B cell (primary cell): ENCODE measurements around the gene TYW1. TPM values are rescaled to one million over a fixed set of nuclear protein-coding genes. Genes with fewer than 3 reads are reported as not detected.
"Not testable (repeated sequence)": the region's sequence is repeated elsewhere in the genome, so short reads cannot be mapped to it uniquely, and the experiment has no call there.

ENCODE experiments used
- ATAC-seq: fragments of 200-7000 bp; cut with Tn5 transposase; one replicate; pipeline ENCODE4 v1.10.0; 2021; ENCODE audit warnings: low read depth, mild to moderate bottlenecking, moderate number of reproducible peaks, moderate library complexity
- CTCF ChIA-PET: fragments of 350-600 bp; sonication (Branson Sonifier 250); formaldehyde crosslinking; loops from one replicate; lab custom pipeline; 2021; ENCODE audit warnings: antibody characterized with exemption, inconsistent platforms; lab: Charles Lee
- POLR2A ChIA-PET: fragments of 350-600 bp; sonication (Branson Sonifier 250); formaldehyde crosslinking; loops from one replicate; lab custom pipeline; 2021; ENCODE audit warnings: antibody characterized with exemption; lab: Charles Lee
- DNase-seq: peaks from one replicate; pipeline ENCODE4 v3.0.0; 2013
- H2AFZ ChIP-seq: 2 replicates; pipeline ENCODE4 v1.6.1; 2012; ENCODE audit warnings: mild to moderate bottlenecking, low read depth, low read length; ENCODE audit not compliant: insufficient read depth, poor library complexity, severe bottlenecking
- H3K27ac ChIP-seq, 2 donors: 1 replicate in 1 of 2; 2 replicates in 1 of 2; pipeline ENCODE4 v1.5.1; 2012 to 2013; ENCODE audit warnings: low read length in 2 of 2, mild to moderate bottlenecking in 2 of 2, moderate library complexity in 1 of 2
- H3K27me3 ChIP-seq, 4 experiments: fragments of 200-600 bp in 1 of 4; sonication (generic) in 1 of 4; replicated peaks in 1 of 4; 1 replicate in 2 of 4; 2 replicates in 2 of 4; pipeline versions ENCODE4 v1.6.1 to v1.7.0; 2013 to 2016; ENCODE audit warnings: low read length in 3 of 4, mild to moderate bottlenecking in 2 of 4, mixed read lengths in 1 of 4, moderate library complexity in 1 of 4; ENCODE audit not compliant: insufficient read depth in 4 of 4, control insufficient read depth in 3 of 4; ENCODE audit errors: control extremely low read depth in 1 of 4
- H3K36me3 ChIP-seq, 2 experiments: replicated peaks in 1 of 2; 1 replicate in 1 of 2; 2 replicates in 1 of 2; pipeline versions ENCODE4 v1.6.1 to v1.7.1; 2013; ENCODE audit warnings: low read length in 1 of 2; ENCODE audit not compliant: insufficient read depth in 2 of 2, control insufficient read depth in 1 of 2; ENCODE audit errors: control extremely low read depth in 1 of 2, extremely low read depth in 1 of 2
- H3K4me1 ChIP-seq, 2 donors: fragments of 200-600 bp in 1 of 2; sonication (generic) in 1 of 2; 1 replicate in 1 of 2; 2 replicates in 1 of 2; pipeline versions ENCODE4 v1.5.1 to v1.6.1; 2013 to 2017; ENCODE audit warnings: low read length in 2 of 2; ENCODE audit not compliant: control insufficient read depth in 2 of 2, insufficient read depth in 2 of 2
- H3K4me2 ChIP-seq: replicated peaks from 2 replicates; pipeline ENCODE3; 2012; ENCODE audit warnings: mild to moderate bottlenecking, low read depth, low read length; ENCODE audit not compliant: poor library complexity, severe bottlenecking
- H3K4me3 ChIP-seq, 5 experiments: fragments of 200-600 bp in 1 of 5; sonication (generic) in 1 of 5; 1 replicate in 3 of 5; 2 replicates in 2 of 5; pipeline versions ENCODE4 v1.5.1 to v1.7.0; 2011 to 2016; ENCODE audit warnings: low read length in 4 of 5, mild to moderate bottlenecking in 4 of 5, low read depth in 2 of 5, control low read depth in 1 of 5, moderate library complexity in 1 of 5; ENCODE audit not compliant: insufficient read depth in 1 of 5; ENCODE audit errors: control extremely low read depth in 1 of 5, extremely low read depth in 1 of 5
- H3K79me2 ChIP-seq: fragments of 200-600 bp; sonication (generic); one replicate; pipeline ENCODE4 v1.6.0; 2016; ENCODE audit warnings: low read length; ENCODE audit not compliant: control insufficient read depth, insufficient read depth
- H3K9ac ChIP-seq: fragments of 200-600 bp; sonication (generic); 2 replicates; pipeline ENCODE4 v1.6.1; 2017; ENCODE audit warnings: mild to moderate bottlenecking, low read length, moderate library complexity
- H3K9me3 ChIP-seq, 3 donors: one replicate each; pipeline versions ENCODE4 v1.6.1 to v1.7.1; 2013; ENCODE audit warnings: low read length in 2 of 3; ENCODE audit not compliant: control insufficient read depth in 2 of 3, insufficient read depth in 1 of 3; ENCODE audit errors: control extremely low read depth in 1 of 3
- H4K20me1 ChIP-seq: 2 replicates; pipeline ENCODE4 v1.6.0; 2012; ENCODE audit warnings: mild to moderate bottlenecking, low read length; ENCODE audit not compliant: insufficient read depth, control insufficient read depth, poor library complexity, severe bottlenecking
- H3K27ac Mint-ChIP-seq: one replicate; pipeline ENCODE4 v1.8.0; 2021; ENCODE audit warnings: mixed read lengths
- H3K27me3 Mint-ChIP-seq: one replicate; pipeline ENCODE4 v1.8.0; 2021; ENCODE audit warnings: mixed read lengths
- H3K4me1 Mint-ChIP-seq: one replicate; pipeline ENCODE4 v1.8.0; 2021; ENCODE audit warnings: mixed read lengths
- H3K4me3 Mint-ChIP-seq: one replicate; pipeline ENCODE4 v1.8.0; 2021; ENCODE audit warnings: mixed read lengths
- H3K9me3 Mint-ChIP-seq: one replicate; pipeline ENCODE4 v1.8.0; 2022; ENCODE audit warnings: mixed read lengths; ENCODE audit not compliant: insufficient read depth
- CTCF ChIP-seq: fragments of 200-600 bp; IDR thresholded peaks from one replicate; pipeline ENCODE4 v1.8.0; 2022; ENCODE audit warnings: antibody characterized with exemption, mild to moderate bottlenecking
- EZH2 ChIP-seq: IDR thresholded peaks from 2 replicates; pipeline ENCODE4 v1.6.1; 2012; ENCODE audit warnings: borderline replicate concordance, low read depth, mild to moderate bottlenecking, moderate library complexity, low read length; ENCODE audit not compliant: insufficient read depth, poor library complexity, severe bottlenecking
- WGBS: methylation state at CpG from one replicate; pipeline ENCODE4 v1.1.5; 2013; ENCODE audit warnings: missing lambda C conversion rate; ENCODE audit not compliant: insufficient coverage; 5-methylcytosine and 5-hydroxymethylcytosine counted together
- intact Hi-C: fragments of 100-400 bp; cut with micrococcal nuclease; formaldehyde crosslinking; loops from one replicate; pipeline ENCODE4 v1.10.0; 2022
- polyA plus RNA-seq: library from polyadenylated mRNA; depleted of rRNA; stranded (reverse); fragments of >200 nt; gene quantifications from 2 replicates; pipeline ENCODE4 v1.2.3, GENCODE V29; 2012
- total RNA-seq, 2 donors: library from RNA; stranded (reverse); fragments of 120-200 nt in 1 of 2; gene quantifications; 1 replicate in 1 of 2; 2 replicates in 1 of 2; pipeline versions ENCODE4 v1.2.3 to v1.2.4, GENCODE V29; 2013 to 2022

The TYW1 gene
- total and polyA plus RNA-seq, 2 donors (not counting 1 experiment from before 2014, with no cell fraction given), result 9.4 to 33.6 TPM

GRCh38 chr7:67105377-67105776 lies 108.7 kb downstream of the TYW1 start:
- Histone ChIP-seq H3K79me2 (no peaks in the 10 kb centered on the region), H3K36me3 (peaks cover 0 to 13% of the 10 kb centered on the region in 2 experiments), H2AFZ (no peak overlapping the region), H3K27me3 (no peaks in the 10 kb centered on the region), H3K4me2 (no peak overlapping the region), H3K9me3 (no peaks in the 10 kb centered on the region), H3K9ac (no peak overlapping the region), H3K4me3 (no peak overlapping the region), H3K27ac (no peak overlapping the region), H4K20me1 (no peaks in the 10 kb centered on the region), H3K4me1 (no peaks in the 10 kb centered on the region)
- no peak for DNase-seq
- intact Hi-C loops, result no loop called here
- H3K27ac Mint-ChIP-seq, result no peak overlapping the region
- H3K4me3 Mint-ChIP-seq, result no peak overlapping the region
- no peaks in the 10 kb centered on the region for H3K4me1 Mint-ChIP-seq
- POLR2A ChIA-PET, result no interaction called here
- WGBS, result 15% methylated on average over 3 of the region's 4 CpGs
- ATAC-seq, result no peak
- no peak for TF ChIP-seq CTCF
- TF ChIP-seq EZH2, result no peak
- CTCF ChIA-PET, result no interaction called here
- no peaks in the 10 kb centered on the region for H3K27me3 Mint-ChIP-seq
- H3K9me3 Mint-ChIP-seq, result no peaks in the 10 kb centered on the region

GRCh38 chr7:67106255-67106654 lies 109.6 kb downstream of the TYW1 start:
- H3K9me3 ChIP-seq, H3K4me1 ChIP-seq, H3K4me3 Mint-ChIP-seq, H3K27ac ChIP-seq, H3K27ac Mint-ChIP-seq, H3K4me3 ChIP-seq, POLR2A ChIA-PET, H3K27me3 Mint-ChIP-seq, CTCF ChIA-PET, H3K79me2 ChIP-seq, H3K4me2 ChIP-seq, H3K9ac ChIP-seq, H4K20me1 ChIP-seq, H3K4me1 Mint-ChIP-seq, ATAC-seq, H2AFZ ChIP-seq, DNase-seq, H3K9me3 Mint-ChIP-seq, H3K27me3 ChIP-seq, intact Hi-C loops: not testable (repeated sequence)
- WGBS, result no CpG with 5 or more reads among the region's 4 CpGs
- H3K36me3 ChIP-seq, result peaks cover 0 to 11% of the 10 kb centered on the region in 2 experiments

GRCh38 chr7:67111342-67111741 lies 114.7 kb downstream of the TYW1 start:
- H3K9ac ChIP-seq, H3K36me3 ChIP-seq, H3K4me3 ChIP-seq, H3K4me1 ChIP-seq, H3K79me2 ChIP-seq, H3K9me3 ChIP-seq, CTCF ChIA-PET, H3K4me3 Mint-ChIP-seq, H3K9me3 Mint-ChIP-seq, intact Hi-C loops, DNase-seq, H3K27me3 ChIP-seq, H3K4me1 Mint-ChIP-seq, H4K20me1 ChIP-seq, H2AFZ ChIP-seq, H3K27ac ChIP-seq, H3K27ac Mint-ChIP-seq, H3K27me3 Mint-ChIP-seq, POLR2A ChIA-PET, H3K4me2 ChIP-seq, ATAC-seq: not testable (repeated sequence)
- WGBS, result no CpG with 5 or more reads among the region's 2 CpGs
